22Rv1 (cell line): ENCODE data around the gene MFN2.

Experiments used
- H3K27ac ChIP-seq: fragments of 450-650 bp; 2 replicates; pipeline ENCODE4 v1.5.1; 2017
- ZFX ChIP-seq: fragments of 450-650 bp; IDR thresholded peaks from 2 replicates; pipeline ENCODE4 v1.6.1; 2017; ENCODE audit warnings: antibody characterized with exemption, borderline replicate concordance
- TF ChIP-seq, protein P1 (sequence below): fragments of 450-650 bp; IDR thresholded peaks from 2 replicates; pipeline ENCODE4 v1.5.1; 2017; ENCODE audit warnings: mild to moderate bottlenecking

MFN2 gene

DNA sequence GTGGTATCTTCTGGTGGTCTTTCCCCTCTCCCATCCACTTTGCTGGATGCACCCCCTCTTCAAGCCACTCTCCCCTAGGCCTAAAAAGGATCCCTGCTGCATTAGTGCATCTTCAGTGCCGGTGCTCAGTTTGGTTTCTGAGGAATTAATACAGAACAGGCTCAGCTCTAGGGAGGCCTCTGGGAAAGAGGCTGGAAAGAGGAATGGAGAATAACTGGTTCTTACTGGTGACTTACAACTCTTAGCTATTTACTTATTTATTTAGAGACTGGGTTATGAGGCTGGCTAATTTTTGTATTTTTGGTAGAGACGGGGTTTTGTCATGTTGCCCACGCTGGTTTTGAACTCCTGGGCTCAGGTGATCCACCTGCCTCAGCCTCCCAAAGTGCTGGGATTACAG lies 19.0 kb downstream of the MFN2 start:
- TF ChIP-seq ZFX: no peak
- TF ChIP-seq, protein P1, sequence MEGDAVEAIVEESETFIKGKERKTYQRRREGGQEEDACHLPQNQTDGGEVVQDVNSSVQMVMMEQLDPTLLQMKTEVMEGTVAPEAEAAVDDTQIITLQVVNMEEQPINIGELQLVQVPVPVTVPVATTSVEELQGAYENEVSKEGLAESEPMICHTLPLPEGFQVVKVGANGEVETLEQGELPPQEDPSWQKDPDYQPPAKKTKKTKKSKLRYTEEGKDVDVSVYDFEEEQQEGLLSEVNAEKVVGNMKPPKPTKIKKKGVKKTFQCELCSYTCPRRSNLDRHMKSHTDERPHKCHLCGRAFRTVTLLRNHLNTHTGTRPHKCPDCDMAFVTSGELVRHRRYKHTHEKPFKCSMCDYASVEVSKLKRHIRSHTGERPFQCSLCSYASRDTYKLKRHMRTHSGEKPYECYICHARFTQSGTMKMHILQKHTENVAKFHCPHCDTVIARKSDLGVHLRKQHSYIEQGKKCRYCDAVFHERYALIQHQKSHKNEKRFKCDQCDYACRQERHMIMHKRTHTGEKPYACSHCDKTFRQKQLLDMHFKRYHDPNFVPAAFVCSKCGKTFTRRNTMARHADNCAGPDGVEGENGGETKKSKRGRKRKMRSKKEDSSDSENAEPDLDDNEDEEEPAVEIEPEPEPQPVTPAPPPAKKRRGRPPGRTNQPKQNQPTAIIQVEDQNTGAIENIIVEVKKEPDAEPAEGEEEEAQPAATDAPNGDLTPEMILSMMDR: no peak

DNA sequence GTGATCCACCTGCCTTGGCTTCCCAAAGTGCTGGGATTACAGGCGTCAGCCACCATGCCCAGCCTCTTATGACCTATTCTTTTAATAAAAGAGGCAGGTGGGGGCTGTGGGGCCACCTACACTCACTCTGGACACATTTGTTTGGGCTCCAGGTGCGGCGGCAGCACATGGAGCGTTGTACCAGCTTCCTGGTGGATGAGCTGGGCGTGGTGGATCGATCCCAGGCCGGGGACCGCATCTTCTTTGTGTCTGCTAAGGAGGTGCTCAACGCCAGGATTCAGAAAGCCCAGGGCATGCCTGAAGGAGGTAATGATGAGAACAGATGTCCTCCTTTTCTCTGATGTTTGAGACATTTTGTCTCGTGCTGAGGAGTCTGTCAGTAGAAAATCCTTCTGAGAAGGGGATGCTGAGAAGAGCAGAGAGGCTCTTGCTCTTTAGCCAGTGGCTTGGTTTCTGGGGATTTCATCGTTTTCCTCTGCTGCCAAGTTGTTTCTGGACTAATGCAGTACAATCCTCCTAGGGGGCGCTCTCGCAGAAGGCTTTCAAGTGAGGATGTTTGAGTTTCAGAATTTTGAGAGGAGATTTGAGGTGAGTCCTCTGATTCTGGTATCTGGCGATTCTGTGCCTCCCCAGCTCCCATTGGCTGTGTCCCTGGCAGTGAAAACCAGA lies 21.1 kb downstream of the MFN2 start:
- TF ChIP-seq, protein P1: peak; percentile 82
- no peak for TF ChIP-seq ZFX
- peak overlapping the region; percentile 27; the same call in 1 of the 2 replicates for H3K27ac ChIP-seq

More for the DNA sequence above, 19.0 kb downstream of the MFN2 start:
- no peak overlapping the region for H3K27ac ChIP-seq

DNA sequence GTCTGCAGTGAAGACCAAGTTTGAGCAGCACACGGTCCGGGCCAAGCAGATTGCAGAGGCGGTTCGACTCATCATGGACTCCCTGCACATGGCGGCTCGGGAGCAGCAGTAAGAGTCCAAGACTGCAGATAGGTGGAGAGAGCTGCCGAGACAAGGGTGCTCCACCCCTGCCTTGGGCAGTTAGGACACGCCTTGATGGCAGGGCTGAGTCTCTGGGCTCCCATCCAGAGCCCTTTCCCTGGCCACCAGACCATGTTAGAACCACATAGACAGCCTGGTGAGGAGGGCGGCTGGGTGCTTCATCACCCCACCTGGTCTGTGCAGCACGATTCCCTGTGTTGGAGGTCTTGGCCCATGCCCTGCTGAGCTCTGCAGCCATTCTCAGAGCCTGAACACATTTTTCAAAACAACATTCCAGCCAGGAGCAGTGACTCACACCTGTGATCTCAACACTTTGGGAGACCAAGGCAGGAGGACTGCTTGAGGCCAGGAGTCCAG lies 21.8 kb downstream of the MFN2 start:
- no peak for TF ChIP-seq ZFX
- TF ChIP-seq, protein P1: no peak
- peak overlapping the region; percentile 27; the same call in 1 of the 2 replicates for H3K27ac ChIP-seq

DNA sequence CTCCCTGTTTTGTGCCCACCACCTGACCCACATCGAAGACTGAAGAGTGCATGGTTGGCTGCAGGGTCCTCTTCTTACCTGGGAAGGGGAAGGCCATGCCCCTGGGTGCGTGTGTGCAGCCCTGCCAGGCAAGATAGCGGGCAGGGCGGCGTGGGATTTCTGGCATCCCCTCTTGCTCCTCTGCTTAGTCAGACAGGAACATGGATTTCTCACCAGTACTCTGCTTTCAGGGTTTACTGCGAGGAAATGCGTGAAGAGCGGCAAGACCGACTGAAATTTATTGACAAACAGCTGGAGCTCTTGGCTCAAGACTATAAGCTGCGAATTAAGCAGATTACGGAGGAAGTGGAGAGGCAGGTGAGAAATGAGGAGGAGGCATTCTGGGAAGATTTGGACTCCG lies 23.5 kb downstream of the MFN2 start:
- TF ChIP-seq, protein P1: no peak
- TF ChIP-seq ZFX: no peak
- no peak overlapping the region for H3K27ac ChIP-seq

DNA sequence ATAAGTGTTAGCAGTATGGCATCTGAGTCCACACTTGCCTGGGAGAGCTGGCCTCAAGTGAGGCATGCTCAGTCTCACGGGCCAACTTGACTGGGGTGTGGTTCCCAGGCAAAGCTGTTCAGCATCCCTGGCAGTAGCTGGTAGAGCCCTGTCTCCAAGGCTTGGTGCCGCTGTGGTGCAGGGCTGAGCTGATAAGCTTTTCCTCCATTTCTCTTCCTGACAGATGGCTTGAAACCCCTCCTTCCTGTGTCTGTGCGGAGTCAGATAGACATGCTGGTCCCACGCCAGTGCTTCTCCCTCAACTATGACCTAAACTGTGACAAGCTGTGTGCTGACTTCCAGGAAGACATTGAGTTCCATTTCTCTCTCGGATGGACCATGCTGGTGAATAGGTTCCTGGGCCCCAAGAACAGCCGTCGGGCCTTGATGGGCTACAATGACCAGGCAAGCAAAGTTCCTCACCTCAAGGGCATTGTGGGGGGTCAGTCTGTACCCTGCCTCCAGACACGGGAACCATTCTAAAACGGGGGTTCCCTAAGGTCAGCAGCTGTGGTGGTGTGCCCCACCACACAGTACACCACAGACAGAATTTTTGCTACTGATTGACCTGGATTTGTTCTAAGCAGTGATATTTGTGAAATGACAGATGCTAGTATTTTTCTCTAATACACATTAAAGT lies 25.4 kb downstream of the MFN2 start:
- H3K27ac ChIP-seq: no peak overlapping the region
- TF ChIP-seq, protein P1: no peak
- no peak for TF ChIP-seq ZFX

DNA sequence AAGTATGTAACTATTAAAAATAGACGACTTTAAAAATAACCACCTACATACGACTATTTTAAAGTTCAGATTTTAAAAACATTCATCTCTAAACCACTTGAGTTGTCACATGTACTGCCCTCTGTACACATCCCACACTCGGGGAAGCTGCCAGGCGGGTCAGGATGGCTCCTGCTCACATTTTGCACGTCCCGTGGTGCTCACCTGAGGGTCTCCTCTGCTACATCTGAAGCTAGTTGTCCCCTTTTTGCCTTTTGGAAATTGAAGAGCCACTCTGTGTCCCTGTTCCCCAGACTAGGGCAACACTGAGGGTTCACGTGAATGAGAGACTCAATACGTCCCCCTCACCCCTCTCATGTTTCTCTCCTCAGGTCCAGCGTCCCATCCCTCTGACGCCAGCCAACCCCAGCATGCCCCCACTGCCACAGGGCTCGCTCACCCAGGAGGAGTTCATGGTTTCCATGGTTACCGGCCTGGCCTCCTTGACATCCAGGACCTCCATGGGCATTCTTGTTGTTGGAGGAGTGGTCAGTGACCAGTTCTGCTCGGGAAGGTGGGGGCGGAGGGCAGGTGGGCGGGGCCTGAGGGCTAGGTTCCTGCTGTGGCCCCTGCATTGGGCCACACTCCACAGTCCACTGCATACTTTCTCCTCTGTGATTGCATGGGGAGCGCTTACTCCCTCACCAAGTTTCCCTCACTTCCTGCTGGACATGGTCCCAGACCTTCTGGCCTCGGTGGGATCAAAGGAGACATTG lies 26.1 kb downstream of the MFN2 start:
- TF ChIP-seq, protein P1: no peak
- no peak for TF ChIP-seq ZFX
- no peak overlapping the region for H3K27ac ChIP-seq
